Astrocyte (in vitro differentiated cells and primary cell): Measurements from ENCODE around the gene ST3GAL4. TPM values are rescaled to one million over a fixed set of nuclear protein-coding genes. Genes with fewer than 3 reads are reported as not detected.

Experiments
- DNase-seq: peaks from one replicate; pipeline ENCODE4 v3.0.0-alpha.2; 2010; ENCODE audit warnings: low read depth
- FAIRE-seq: peaks from 2 replicates; lab custom pipeline; 2011; peaks lifted over from hg19 to GRCh38; lab: Jason Lieb, UNC
- H2AFZ ChIP-seq: 2 replicates; pipeline ENCODE4 v1.6.0; 2012; ENCODE audit warnings: low read depth, low read length, inconsistent platforms
- H3K27ac ChIP-seq: 2 replicates; pipeline ENCODE4 v1.5.1; 2011; ENCODE audit warnings: low read depth, low read length, inconsistent platforms
- H3K27me3 ChIP-seq: 2 replicates; pipeline ENCODE4 v1.6.0; 2011; ENCODE audit warnings: low read length, inconsistent platforms; ENCODE audit not compliant: insufficient read depth
- H3K36me3 ChIP-seq: 2 replicates; pipeline ENCODE4 v1.5.1; 2011; ENCODE audit warnings: low read length, inconsistent platforms; ENCODE audit not compliant: insufficient read depth
- H3K4me1 ChIP-seq: 2 replicates; pipeline ENCODE4 v1.5.1; 2011; ENCODE audit warnings: low read length, inconsistent platforms; ENCODE audit not compliant: insufficient read depth
- H3K4me2 ChIP-seq: 2 replicates; pipeline ENCODE4 v1.6.0; 2012; ENCODE audit warnings: low read length, inconsistent platforms
- H3K4me3 ChIP-seq: 2 replicates; pipeline ENCODE4 v1.5.1; 2011; ENCODE audit warnings: low read depth, mild to moderate bottlenecking, low read length, inconsistent platforms; ENCODE audit not compliant: insufficient read depth
- H3K79me2 ChIP-seq: 2 replicates; pipeline ENCODE4 v1.6.0; 2012; ENCODE audit warnings: mild to moderate bottlenecking, low read length, inconsistent platforms; ENCODE audit not compliant: insufficient read depth
- H3K9ac ChIP-seq: 2 replicates; pipeline ENCODE4 v1.6.0; 2012; ENCODE audit warnings: mild to moderate bottlenecking, low read length, inconsistent platforms
- H3K9me3 ChIP-seq: 2 replicates; pipeline ENCODE4 v1.5.1; 2012; ENCODE audit warnings: low read depth, mild to moderate bottlenecking, low read length, inconsistent platforms; ENCODE audit not compliant: insufficient read depth
- H4K20me1 ChIP-seq: 2 replicates; pipeline ENCODE4 v1.6.0; 2012; ENCODE audit warnings: low read length, inconsistent platforms; ENCODE audit not compliant: insufficient read depth
- H3K27ac Mint-ChIP-seq: one replicate; pipeline ENCODE4 v1.8.0; 2021; ENCODE audit warnings: mild to moderate bottlenecking, mixed read lengths; ENCODE audit not compliant: unreplicated experiment
- H3K27me3 Mint-ChIP-seq: one replicate; pipeline ENCODE4 v1.8.0; 2021; ENCODE audit warnings: low read depth, mixed read lengths; ENCODE audit not compliant: unreplicated experiment
- H3K36me3 Mint-ChIP-seq: one replicate; pipeline ENCODE4 v1.8.0; 2021; ENCODE audit warnings: low read depth, mixed read lengths; ENCODE audit not compliant: unreplicated experiment
- H3K4me1 Mint-ChIP-seq: one replicate; pipeline ENCODE4 v1.8.0; 2021; ENCODE audit warnings: low read depth, mixed read lengths; ENCODE audit not compliant: unreplicated experiment
- H3K4me3 Mint-ChIP-seq: one replicate; pipeline ENCODE4 v1.8.0; 2021; ENCODE audit warnings: mild to moderate bottlenecking, moderate library complexity, mixed read lengths; ENCODE audit not compliant: unreplicated experiment
- H3K9me3 Mint-ChIP-seq: one replicate; pipeline ENCODE4 v1.8.0; 2021; ENCODE audit warnings: mild to moderate bottlenecking, mixed read lengths; ENCODE audit not compliant: unreplicated experiment
- CTCF ChIP-seq: IDR thresholded peaks from 2 replicates; pipeline ENCODE4 v1.5.1; 2011; ENCODE audit warnings: low read depth, mild to moderate bottlenecking, inconsistent platforms, low read length, moderate library complexity; ENCODE audit not compliant: insufficient read depth
- EZH2 ChIP-seq: IDR thresholded peaks from 2 replicates; pipeline ENCODE4 v1.6.1; 2012; ENCODE audit warnings: mild to moderate bottlenecking, low read length, inconsistent platforms; ENCODE audit not compliant: insufficient read depth
- total RNA-seq: library from RNA; stranded (reverse); gene quantifications from 2 replicates; pipeline ENCODE4 v1.2.1, GENCODE V29; 2021

Gene ST3GAL4
- total RNA-seq, 1 donor from 2014 or later, result 12.2 TPM

DNA sequence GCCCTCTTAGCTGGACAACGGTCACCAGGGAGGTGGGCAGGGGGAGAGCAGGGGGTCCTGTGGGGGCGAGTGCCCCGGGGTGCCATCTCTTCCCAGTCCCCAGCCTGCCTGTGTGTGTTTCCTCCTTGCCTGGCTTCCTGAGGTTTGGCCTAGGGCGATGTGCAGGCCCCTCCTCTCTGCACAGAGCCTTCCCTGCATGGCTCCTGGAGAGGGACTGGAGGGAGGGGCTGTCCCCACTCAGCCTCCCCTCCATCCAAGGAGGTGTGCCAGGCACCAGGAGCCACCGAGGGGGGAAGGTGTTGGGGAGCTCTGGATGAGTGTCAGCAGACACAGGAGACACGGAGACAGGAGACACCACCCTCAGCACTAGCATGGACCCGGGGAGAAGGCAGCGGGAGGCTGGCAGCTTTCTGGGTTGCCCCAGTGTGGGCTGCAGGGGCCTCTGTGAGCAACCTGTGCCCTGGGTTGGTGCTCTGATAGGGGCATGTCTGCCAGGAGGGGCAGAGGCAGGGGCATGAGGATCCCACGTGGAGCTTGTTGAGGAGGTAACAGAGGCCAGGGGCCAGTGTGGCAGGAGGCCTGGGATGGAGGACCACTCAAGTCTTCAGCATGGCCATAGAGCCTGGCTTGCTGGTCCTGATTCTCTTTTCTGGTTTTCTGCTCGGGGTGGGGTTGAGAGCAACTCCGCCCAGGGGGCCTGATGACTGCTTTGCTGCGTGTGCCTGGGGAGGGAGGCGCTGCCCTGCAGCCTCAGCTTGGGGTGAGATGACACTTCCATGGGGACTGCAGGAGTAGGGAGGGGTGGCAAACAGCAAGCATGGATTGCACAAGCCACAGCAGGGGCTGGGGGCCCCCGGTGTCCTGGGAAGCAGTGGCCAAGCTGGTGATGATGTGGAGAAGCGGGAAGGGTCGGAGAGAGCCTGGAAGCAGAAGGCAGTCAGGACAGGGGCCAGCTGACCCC is 78.8 kb downstream of the ST3GAL4 start:
- H3K27me3 Mint-ChIP-seq, result peaks cover 4% of the 10 kb centered on the region
- DNase-seq, result no peak
- Histone ChIP-seq H3K36me3 (no peaks in the 10 kb centered on the region), H3K4me2 (no peak overlapping the region), H3K27me3 (no peaks in the 10 kb centered on the region), H2AFZ (no peak overlapping the region), H3K4me3 (no peak overlapping the region), H3K79me2 (no peaks in the 10 kb centered on the region), H3K4me1 (peaks cover 15% of the 10 kb centered on the region), H3K27ac (no peak overlapping the region), H3K9ac (no peak overlapping the region), H4K20me1 (no peaks in the 10 kb centered on the region), H3K9me3 (no peaks in the 10 kb centered on the region)
- TF ChIP-seq CTCF (no peak), EZH2 (no peak)
- H3K36me3 Mint-ChIP-seq, result no peaks in the 10 kb centered on the region
- H3K4me1 Mint-ChIP-seq, result peaks cover 11% of the 10 kb centered on the region
- no peaks in the 10 kb centered on the region for H3K9me3 Mint-ChIP-seq
- no peak overlapping the region for H3K27ac Mint-ChIP-seq
- H3K4me3 Mint-ChIP-seq, result peak overlapping the region; percentile 54
- no peak for FAIRE-seq

DNA sequence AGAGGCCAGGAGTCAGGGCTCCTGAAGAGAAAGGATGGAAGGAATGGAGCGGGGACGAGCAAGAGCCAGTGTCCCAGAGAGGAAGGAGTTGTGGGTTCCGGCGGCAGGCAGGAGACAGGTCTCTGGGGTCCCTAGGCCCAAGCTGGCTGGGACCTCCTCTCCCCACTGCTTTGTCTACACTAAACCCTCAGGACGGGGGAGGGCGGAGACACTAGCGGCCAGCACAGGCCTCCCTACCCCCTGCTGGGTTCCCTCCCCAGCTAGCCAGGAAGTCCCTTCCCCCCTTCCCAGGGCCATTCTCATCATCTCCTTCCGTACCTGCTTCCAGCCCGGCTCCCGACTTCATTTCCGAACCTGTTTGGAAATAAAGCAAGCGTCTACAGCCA is 79.5 kb downstream of the ST3GAL4 start:
- no peak overlapping the region for H3K27ac ChIP-seq
- H3K79me2 ChIP-seq, result no peaks in the 10 kb centered on the region
- H4K20me1 ChIP-seq, result no peaks in the 10 kb centered on the region
- Mint-ChIP-seq H3K36me3 (no peaks in the 10 kb centered on the region), H3K4me1 (peaks cover 11% of the 10 kb centered on the region), H3K27ac (no peak overlapping the region), H3K9me3 (no peaks in the 10 kb centered on the region), H3K4me3 (no peak overlapping the region), H3K27me3 (peaks cover 4% of the 10 kb centered on the region)
- H3K9me3 ChIP-seq, result no peaks in the 10 kb centered on the region
- TF ChIP-seq CTCF (no peak), EZH2 (no peak)
- no peaks in the 10 kb centered on the region for H3K36me3 ChIP-seq
- no peak overlapping the region for H3K4me2 ChIP-seq
- FAIRE-seq (no peak), DNase-seq (no peak)
- no peak overlapping the region for H2AFZ ChIP-seq
- H3K4me1 ChIP-seq, result peaks cover 15% of the 10 kb centered on the region
- H3K4me3 ChIP-seq, result no peak overlapping the region
- no peak overlapping the region for H3K9ac ChIP-seq
- H3K27me3 ChIP-seq, result no peaks in the 10 kb centered on the region
